ENCODE measurements around the gene DNAJB4.

DNA sequence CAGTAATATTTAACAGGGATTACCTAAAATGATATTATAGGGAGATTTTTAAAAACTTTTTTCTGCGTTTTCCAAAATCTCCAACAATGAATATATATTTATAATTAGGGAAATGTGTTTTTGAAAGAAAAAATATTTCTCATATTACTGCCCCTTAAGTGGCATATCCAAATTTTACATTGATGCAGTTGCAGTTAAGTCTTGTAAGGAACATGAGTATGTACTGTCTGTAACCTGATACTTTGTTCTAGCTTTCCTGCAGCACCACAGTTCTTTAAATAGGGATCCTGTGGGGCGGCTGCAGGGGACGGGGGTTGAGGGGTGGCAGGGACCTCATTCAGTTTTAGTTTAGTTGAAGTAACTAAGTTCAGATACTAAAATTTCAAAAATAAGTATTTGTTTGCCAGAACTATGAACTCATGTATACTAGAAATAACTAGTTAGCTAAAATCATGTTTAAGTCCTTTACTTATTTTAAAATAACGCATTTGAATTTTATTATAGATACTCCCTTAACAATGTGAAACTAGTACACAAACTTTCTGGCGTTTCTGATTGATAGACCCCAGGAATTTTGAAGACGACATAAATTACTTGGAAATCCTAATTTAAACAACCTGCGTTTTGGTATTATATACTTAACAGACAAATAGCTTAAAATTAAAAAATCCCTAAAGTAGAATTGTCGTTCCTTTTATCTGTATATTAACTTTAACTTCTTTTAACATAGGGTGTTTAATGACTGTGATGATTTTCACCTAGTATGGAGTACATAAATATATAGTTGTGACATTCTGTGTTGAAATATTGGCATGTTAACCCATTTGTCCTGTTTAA lies 639 bp upstream of the DNAJB4 start:
- TF ChIP-seq SUZ12 (IDR thresholded peaks at IDR 0.05; ENCODE audit: extremely low read depth, insufficient read depth, insufficient read length) (no peak), YY1 (IDR thresholded peaks at IDR 0.05; ENCODE audit: insufficient read depth, insufficient read length) (no peak)
